WTC11 (cell line): ENCODE data around the gene PRR5. TPM values are rescaled to one million over a fixed set of nuclear protein-coding genes. Genes with fewer than 3 reads are reported as not detected.

Experiments used
- ATAC-seq: fragments of 200-7000 bp; cut with Tn5 transposase; 2 replicates; pipeline ENCODE4 v1.10.0; 2021; ENCODE audit warnings: mild to moderate bottlenecking, moderate library complexity
- CTCF ChIA-PET: fragments of 300-600 bp; sonication (Branson Sonifier 250); formaldehyde crosslinking; loops from one replicate; lab custom pipeline; 2021; ENCODE audit warnings: antibody characterized with exemption; lab: Charles Lee
- POLR2A ChIA-PET: fragments of 350-600 bp; sonication (Branson Sonifier 250); formaldehyde crosslinking; loops from one replicate; lab custom pipeline; 2021; ENCODE audit warnings: antibody characterized with exemption; lab: Charles Lee
- DNase-seq: peaks from one replicate; pipeline ENCODE4 v3.0.0; 2021; ENCODE audit warnings: low spot score
- H3K27ac Mint-ChIP-seq: 2 replicates; pipeline ENCODE4 v1.8.0; 2021; ENCODE audit warnings: mixed read lengths
- H3K27me3 Mint-ChIP-seq: 2 replicates; pipeline ENCODE4 v1.8.0; 2021; ENCODE audit warnings: low read depth, mild to moderate bottlenecking, moderate library complexity, mixed read lengths
- H3K36me3 Mint-ChIP-seq: 2 replicates; pipeline ENCODE4 v1.8.0; 2021; ENCODE audit warnings: mixed read lengths
- H3K4me1 Mint-ChIP-seq: 2 replicates; pipeline ENCODE4 v1.8.0; 2022; ENCODE audit warnings: mixed read lengths
- H3K4me3 Mint-ChIP-seq: 2 replicates; pipeline ENCODE4 v1.8.0; 2021; ENCODE audit warnings: mild to moderate bottlenecking, moderate library complexity, mixed read lengths
- H3K9me3 Mint-ChIP-seq: 2 replicates; pipeline ENCODE4 v1.8.0; 2021; ENCODE audit warnings: mixed read lengths
- CBFB ChIP-seq: sonication (generic); formaldehyde crosslinking; IDR thresholded peaks from 2 replicates; pipeline ENCODE4 v1.8.1; 2022; ENCODE audit warnings: mild to moderate bottlenecking, low read depth, missing genetic modification reagents
- FOXJ3 ChIP-seq: sonication (generic); formaldehyde crosslinking; IDR thresholded peaks from 2 replicates; pipeline ENCODE4 v1.9.0; 2021; ENCODE audit warnings: missing genetic modification reagents, mild to moderate bottlenecking, borderline replicate concordance
- GRHL2 ChIP-seq: fragments of 250-450 bp; sonication (Bioruptor Pico); IDR thresholded peaks from 2 replicates; pipeline ENCODE4 v1.8.0; 2022; ENCODE audit warnings: mild to moderate bottlenecking, moderate library complexity; ENCODE audit not compliant: insufficient replicate concordance, severe bottlenecking
- MXD4 ChIP-seq: fragments of 250-450 bp; sonication (Bioruptor Pico); IDR thresholded peaks from 2 replicates; pipeline ENCODE4 v1.8.0; 2021; ENCODE audit warnings: mild to moderate bottlenecking, moderate library complexity, borderline replicate concordance
- MYBL2 ChIP-seq: sonication (generic); formaldehyde crosslinking; IDR thresholded peaks from 2 replicates; pipeline ENCODE4 v1.8.1; 2023; ENCODE audit warnings: mild to moderate bottlenecking, moderate library complexity, missing genetic modification reagents
- SMAD3 ChIP-seq: sonication (generic); formaldehyde crosslinking; IDR thresholded peaks from 2 replicates; pipeline ENCODE4 v1.8.0; 2022; ENCODE audit warnings: missing genetic modification reagents, mild to moderate bottlenecking, borderline replicate concordance
- SMAD4 ChIP-seq: sonication (generic); formaldehyde crosslinking; IDR thresholded peaks from 2 replicates; pipeline ENCODE4 v1.8.0; 2022; ENCODE audit warnings: mild to moderate bottlenecking, missing genetic modification reagents
- SP1 ChIP-seq: sonication (generic); formaldehyde crosslinking; conservative IDR thresholded peaks from 2 replicates; pipeline ENCODE4 v1.8.1; 2022; ENCODE audit warnings: missing genetic modification reagents
- ZBTB21 ChIP-seq: sonication (generic); formaldehyde crosslinking; IDR thresholded peaks from 2 replicates; pipeline ENCODE4 v1.8.1; 2023; ENCODE audit warnings: mild to moderate bottlenecking, missing genetic modification reagents, borderline replicate concordance
- ZNF263 ChIP-seq: sonication (generic); formaldehyde crosslinking; IDR thresholded peaks from 2 replicates; pipeline ENCODE4 v1.8.1; 2022; ENCODE audit warnings: low read depth, mild to moderate bottlenecking, moderate library complexity, missing genetic modification reagents
- ZNF416 ChIP-seq: fragments of 250-450 bp; sonication (Bioruptor Pico); IDR thresholded peaks from 2 replicates; pipeline ENCODE4 v1.9.0; 2021; ENCODE audit warnings: mild to moderate bottlenecking, inconsistent platforms
- ZNF512 ChIP-seq: sonication (generic); formaldehyde crosslinking; IDR thresholded peaks from 2 replicates; pipeline ENCODE4 v1.8.1; 2022; ENCODE audit warnings: missing genetic modification reagents, borderline replicate concordance
- total RNA-seq: library from RNA; stranded (reverse); gene quantifications from 3 replicates; pipeline ENCODE4 v1.2.3, GENCODE V29; 2021
- TF ChIP-seq, protein P1 (sequence below): sonication (generic); formaldehyde crosslinking; IDR thresholded peaks from 2 replicates; pipeline ENCODE4 v1.8.0; 2022; ENCODE audit warnings: missing genetic modification reagents
- TF ChIP-seq, protein P2 (sequence below): sonication (generic); formaldehyde crosslinking; IDR thresholded peaks from 2 replicates; pipeline ENCODE4 v1.8.0; 2023; ENCODE audit warnings: mild to moderate bottlenecking, missing genetic modification reagents
- TF ChIP-seq, protein P3 (sequence below): fragments of 200-600 bp; IDR thresholded peaks from 2 replicates; pipeline ENCODE4 v1.8.0; 2022; ENCODE audit warnings: antibody characterized with exemption
- TF ChIP-seq, protein P4 (sequence below): fragments of 250-450 bp; sonication (Bioruptor Pico); IDR thresholded peaks from 2 replicates; pipeline ENCODE4 v1.9.0; 2021; ENCODE audit warnings: mild to moderate bottlenecking

PRR5 gene
- total RNA-seq, 1 experiment from 2014 or later: 15.6 TPM

GRCh38 chr22:44759430-44760310, 57.7 kb downstream of the PRR5 start:
- H3K36me3 Mint-ChIP-seq: peaks cover 14% of the 10 kb centered on the region
- ATAC-seq (no peak), DNase-seq (no peak)
- POLR2A ChIA-PET: no interaction called here
- no peak for TF ChIP-seq SMAD4 (CRISPR knock-in tag)
- TF ChIP-seq, protein P1, sequence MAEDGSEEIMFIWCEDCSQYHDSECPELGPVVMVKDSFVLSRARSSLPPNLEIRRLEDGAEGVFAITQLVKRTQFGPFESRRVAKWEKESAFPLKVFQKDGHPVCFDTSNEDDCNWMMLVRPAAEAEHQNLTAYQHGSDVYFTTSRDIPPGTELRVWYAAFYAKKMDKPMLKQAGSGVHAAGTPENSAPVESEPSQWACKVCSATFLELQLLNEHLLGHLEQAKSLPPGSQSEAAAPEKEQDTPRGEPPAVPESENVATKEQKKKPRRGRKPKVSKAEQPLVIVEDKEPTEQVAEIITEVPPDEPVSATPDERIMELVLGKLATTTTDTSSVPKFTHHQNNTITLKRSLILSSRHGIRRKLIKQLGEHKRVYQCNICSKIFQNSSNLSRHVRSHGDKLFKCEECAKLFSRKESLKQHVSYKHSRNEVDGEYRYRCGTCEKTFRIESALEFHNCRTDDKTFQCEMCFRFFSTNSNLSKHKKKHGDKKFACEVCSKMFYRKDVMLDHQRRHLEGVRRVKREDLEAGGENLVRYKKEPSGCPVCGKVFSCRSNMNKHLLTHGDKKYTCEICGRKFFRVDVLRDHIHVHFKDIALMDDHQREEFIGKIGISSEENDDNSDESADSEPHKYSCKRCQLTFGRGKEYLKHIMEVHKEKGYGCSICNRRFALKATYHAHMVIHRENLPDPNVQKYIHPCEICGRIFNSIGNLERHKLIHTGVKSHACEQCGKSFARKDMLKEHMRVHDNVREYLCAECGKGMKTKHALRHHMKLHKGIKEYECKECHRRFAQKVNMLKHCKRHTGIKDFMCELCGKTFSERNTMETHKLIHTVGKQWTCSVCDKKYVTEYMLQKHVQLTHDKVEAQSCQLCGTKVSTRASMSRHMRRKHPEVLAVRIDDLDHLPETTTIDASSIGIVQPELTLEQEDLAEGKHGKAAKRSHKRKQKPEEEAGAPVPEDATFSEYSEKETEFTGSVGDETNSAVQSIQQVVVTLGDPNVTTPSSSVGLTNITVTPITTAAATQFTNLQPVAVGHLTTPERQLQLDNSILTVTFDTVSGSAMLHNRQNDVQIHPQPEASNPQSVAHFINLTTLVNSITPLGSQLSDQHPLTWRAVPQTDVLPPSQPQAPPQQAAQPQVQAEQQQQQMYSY (CRISPR knock-in tag): no peak
- TF ChIP-seq CBFB: no peak
- no peak for TF ChIP-seq SP1
- no peak for TF ChIP-seq GRHL2 (CRISPR knock-in tag)
- no peak for TF ChIP-seq FOXJ3
- TF ChIP-seq ZNF263 (CRISPR knock-in tag): no peak
- TF ChIP-seq, protein P2, sequence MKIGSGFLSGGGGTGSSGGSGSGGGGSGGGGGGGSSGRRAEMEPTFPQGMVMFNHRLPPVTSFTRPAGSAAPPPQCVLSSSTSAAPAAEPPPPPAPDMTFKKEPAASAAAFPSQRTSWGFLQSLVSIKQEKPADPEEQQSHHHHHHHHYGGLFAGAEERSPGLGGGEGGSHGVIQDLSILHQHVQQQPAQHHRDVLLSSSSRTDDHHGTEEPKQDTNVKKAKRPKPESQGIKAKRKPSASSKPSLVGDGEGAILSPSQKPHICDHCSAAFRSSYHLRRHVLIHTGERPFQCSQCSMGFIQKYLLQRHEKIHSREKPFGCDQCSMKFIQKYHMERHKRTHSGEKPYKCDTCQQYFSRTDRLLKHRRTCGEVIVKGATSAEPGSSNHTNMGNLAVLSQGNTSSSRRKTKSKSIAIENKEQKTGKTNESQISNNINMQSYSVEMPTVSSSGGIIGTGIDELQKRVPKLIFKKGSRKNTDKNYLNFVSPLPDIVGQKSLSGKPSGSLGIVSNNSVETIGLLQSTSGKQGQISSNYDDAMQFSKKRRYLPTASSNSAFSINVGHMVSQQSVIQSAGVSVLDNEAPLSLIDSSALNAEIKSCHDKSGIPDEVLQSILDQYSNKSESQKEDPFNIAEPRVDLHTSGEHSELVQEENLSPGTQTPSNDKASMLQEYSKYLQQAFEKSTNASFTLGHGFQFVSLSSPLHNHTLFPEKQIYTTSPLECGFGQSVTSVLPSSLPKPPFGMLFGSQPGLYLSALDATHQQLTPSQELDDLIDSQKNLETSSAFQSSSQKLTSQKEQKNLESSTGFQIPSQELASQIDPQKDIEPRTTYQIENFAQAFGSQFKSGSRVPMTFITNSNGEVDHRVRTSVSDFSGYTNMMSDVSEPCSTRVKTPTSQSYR (CRISPR knock-in tag): no peak
- TF ChIP-seq ZNF512 (CRISPR knock-in tag): no peak
- TF ChIP-seq, protein P3, sequence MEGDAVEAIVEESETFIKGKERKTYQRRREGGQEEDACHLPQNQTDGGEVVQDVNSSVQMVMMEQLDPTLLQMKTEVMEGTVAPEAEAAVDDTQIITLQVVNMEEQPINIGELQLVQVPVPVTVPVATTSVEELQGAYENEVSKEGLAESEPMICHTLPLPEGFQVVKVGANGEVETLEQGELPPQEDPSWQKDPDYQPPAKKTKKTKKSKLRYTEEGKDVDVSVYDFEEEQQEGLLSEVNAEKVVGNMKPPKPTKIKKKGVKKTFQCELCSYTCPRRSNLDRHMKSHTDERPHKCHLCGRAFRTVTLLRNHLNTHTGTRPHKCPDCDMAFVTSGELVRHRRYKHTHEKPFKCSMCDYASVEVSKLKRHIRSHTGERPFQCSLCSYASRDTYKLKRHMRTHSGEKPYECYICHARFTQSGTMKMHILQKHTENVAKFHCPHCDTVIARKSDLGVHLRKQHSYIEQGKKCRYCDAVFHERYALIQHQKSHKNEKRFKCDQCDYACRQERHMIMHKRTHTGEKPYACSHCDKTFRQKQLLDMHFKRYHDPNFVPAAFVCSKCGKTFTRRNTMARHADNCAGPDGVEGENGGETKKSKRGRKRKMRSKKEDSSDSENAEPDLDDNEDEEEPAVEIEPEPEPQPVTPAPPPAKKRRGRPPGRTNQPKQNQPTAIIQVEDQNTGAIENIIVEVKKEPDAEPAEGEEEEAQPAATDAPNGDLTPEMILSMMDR: no peak
- TF ChIP-seq MXD4 (CRISPR knock-in tag): no peak
- TF ChIP-seq MYBL2: no peak
- TF ChIP-seq, protein P4, sequence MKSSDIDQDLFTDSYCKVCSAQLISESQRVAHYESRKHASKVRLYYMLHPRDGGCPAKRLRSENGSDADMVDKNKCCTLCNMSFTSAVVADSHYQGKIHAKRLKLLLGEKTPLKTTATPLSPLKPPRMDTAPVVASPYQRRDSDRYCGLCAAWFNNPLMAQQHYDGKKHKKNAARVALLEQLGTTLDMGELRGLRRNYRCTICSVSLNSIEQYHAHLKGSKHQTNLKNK (CRISPR knock-in tag): no peak
- no peak for TF ChIP-seq SMAD3
- no peak for TF ChIP-seq ZBTB21 (CRISPR knock-in tag)
- no peak for TF ChIP-seq ZNF416
- no peak overlapping the region for H3K4me3 Mint-ChIP-seq
- CTCF ChIA-PET: interaction anchor here (1.4 kb wide), 1 partner anchor 61 kb away, joined by 3 read pairs; no protein-coding TSS in a partner anchor
- no peaks in the 10 kb centered on the region; the same call in 1 of the 2 replicates for H3K27me3 Mint-ChIP-seq
- H3K4me1 Mint-ChIP-seq: peaks cover 53% of the 10 kb centered on the region
- H3K9me3 Mint-ChIP-seq: peaks cover 15% of the 10 kb centered on the region
- H3K27ac Mint-ChIP-seq: no peak overlapping the region
